HAP-1 (cell line): ENCODE measurements around the gene U2AF1L4.

ENCODE experiments used
- DNase-seq, 2 experiments: peaks; one replicate each; pipeline ENCODE4 v3.0.0-alpha.2; 2016 to 2020; ENCODE audit warnings: low spot score in 2 of 2
- H3K27me3 ChIP-seq: fragments of 250-450 bp; sonication (Bioruptor Pico); 2 replicates; pipeline ENCODE4 v1.5.1; 2020; ENCODE audit warnings: low read depth, mild to moderate bottlenecking, moderate library complexity
- H3K36me3 ChIP-seq: fragments of 250-450 bp; sonication (Bioruptor Pico); replicated peaks from 2 replicates; pipeline ENCODE4 v1.5.1; 2020; ENCODE audit warnings: mild to moderate bottlenecking
- H3K4me1 ChIP-seq: fragments of 250-450 bp; sonication (Bioruptor Pico); 2 replicates; pipeline ENCODE4 v1.5.1; 2020; ENCODE audit warnings: mild to moderate bottlenecking
- H3K4me3 ChIP-seq: fragments of 250-450 bp; sonication (Bioruptor Pico); 2 replicates; pipeline ENCODE4 v1.5.1; 2020; ENCODE audit warnings: mild to moderate bottlenecking, moderate library complexity
- H3K9me3 ChIP-seq: fragments of 250-450 bp; sonication (Bioruptor Pico); 2 replicates; pipeline ENCODE4 v1.5.1; 2020; ENCODE audit warnings: mild to moderate bottlenecking, moderate library complexity
- in situ Hi-C: fragments of 300-500 bp; cut with MboI; formaldehyde crosslinking; loops from 3 replicates; pipeline ENCODE4 v1.14.3; 2020; ENCODE audit warnings: low sequenced_read_pairs, inconsistent platforms, mixed read lengths

U2AF1L4 gene

DNA sequence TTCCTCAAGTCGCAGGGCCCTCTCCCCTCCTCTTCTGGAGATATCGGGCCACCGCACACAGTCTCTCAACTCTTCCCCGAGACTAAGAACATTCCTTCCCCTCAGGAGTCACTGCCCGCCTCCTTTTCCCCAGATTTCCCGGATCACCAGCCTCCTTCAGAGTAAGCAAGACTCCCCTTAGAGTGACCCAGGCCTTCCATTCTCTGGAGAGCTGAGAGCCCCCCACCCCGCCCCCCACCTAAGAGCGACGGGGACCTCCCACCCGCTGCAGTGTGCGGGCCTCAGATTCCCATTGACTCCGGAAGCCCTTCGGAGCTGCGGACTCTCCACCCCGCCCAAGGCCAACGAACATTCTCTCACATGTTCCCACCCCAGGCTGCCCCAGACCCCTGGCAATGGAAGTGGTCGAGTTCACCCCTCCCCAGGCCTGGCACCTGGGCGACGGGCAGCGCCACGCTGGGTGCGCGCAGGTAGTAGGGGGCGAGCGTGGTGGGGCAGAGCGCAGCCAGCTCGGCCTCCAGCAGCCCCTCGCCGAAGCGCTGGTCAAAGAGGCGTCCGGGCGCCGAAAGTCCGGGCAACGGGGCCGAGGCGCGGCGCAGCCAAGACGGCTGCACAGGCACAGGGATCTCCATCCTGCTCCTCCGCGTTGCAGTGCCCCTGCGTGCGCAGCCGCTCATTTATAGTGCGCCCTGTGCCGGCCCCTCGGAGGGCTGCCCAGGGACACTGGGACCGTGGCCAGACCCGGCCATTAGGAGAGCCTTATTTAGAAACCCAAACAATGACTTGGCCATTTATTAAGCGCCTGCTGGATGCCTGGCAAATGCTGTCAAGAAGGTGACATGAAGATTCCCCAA, 11.4 kb upstream of the U2AF1L4 start, which contains the start of gene HSPB6:
Gene HSPB6 (minus strand): TSS at position 653 of the 854 bp plus-strand sequence. CDS start 21 bp downstream, at position 632.
- Histone ChIP-seq H3K36me3 (peaks cover 16% of the 10 kb centered on the region), H3K27me3 (no peaks in the 10 kb centered on the region), H3K4me1 (peaks cover 6% of the 10 kb centered on the region; the same call in 1 of the 2 replicates), H3K4me3 (peak within 1 kb of the TSS; percentile 68), H3K9me3 (no peaks in the 10 kb centered on the region)
- no peak for DNase-seq
- in situ Hi-C loops, result no loop called here

DNA sequence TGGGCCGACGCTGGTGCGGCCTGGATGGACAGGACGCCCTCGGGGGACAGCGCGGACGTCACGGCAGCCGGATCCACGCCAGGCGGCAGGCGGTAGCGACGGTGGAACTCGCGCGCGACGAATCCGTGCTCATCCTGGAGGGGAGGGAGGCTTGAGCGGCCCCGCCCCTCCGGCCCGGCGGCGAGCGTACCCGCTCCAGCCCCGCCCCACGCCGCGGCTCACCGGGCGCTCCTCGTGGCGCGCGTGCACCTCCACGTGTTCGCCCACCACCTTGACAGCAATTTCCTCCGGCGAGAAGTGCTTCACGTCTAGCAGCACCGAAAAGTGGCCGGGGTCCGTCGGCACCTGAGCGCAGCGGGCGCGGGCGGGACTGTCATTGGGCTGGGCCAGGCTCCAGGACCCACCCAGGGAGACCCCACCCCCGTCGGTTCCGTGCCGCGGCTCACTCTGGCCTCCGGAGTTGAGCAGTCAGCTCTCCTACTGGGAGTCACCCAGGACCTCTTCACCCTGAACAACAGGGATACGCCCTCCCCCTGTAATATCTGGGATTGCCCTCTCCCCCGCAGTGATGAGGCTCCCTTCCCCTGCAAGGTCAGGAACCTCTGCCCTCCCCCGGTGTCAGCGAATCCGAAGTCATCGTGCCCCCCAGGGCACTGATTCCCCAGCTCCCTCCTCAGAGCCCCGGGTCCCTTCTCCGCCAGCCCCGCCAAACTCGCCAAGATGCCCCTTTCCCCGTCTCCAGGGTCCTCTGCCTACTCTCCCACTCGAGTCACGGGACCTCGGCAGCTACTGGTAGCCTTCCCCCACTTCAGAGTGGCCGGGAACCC, 10.5 kb upstream of the U2AF1L4 start:
- Histone ChIP-seq H3K36me3 (peaks cover 10% of the 10 kb centered on the region), H3K27me3 (no peaks in the 10 kb centered on the region), H3K4me3 (no peak overlapping the region), H3K4me1 (peaks cover 6% of the 10 kb centered on the region; the same call in 1 of the 2 replicates), H3K9me3 (no peaks in the 10 kb centered on the region)
- no peak for DNase-seq
- in situ Hi-C loops, result no loop called here

DNA sequence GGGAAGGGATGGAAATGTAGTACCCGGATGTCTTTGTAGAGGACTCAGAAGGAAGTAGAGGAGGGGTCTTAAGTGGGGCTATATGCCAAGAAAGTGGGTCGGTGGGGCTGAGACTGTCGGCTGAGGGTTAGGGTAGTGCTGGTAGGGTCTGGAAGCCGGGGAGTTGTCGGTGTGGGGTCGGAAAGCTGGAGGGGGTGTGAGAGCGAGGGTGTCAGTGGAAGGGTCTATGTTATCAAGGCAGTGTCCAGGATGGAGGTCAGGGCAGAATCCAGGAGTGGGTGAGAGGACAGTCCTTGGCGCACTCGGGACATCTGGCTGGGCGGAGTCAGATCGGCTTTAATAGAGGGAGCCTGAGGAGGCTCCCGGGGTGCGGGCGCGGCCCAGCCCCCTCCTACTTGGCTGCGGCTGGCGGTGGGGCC, 9.9 kb upstream of the U2AF1L4 start:
- in situ Hi-C loops, result no loop called here
- no peak for DNase-seq
- Histone ChIP-seq H3K27me3 (no peaks in the 10 kb centered on the region), H3K9me3 (no peaks in the 10 kb centered on the region), H3K4me3 (no peak overlapping the region), H3K36me3 (peaks cover 9% of the 10 kb centered on the region; the same call in 1 of the 2 replicates), H3K4me1 (peaks cover 6% of the 10 kb centered on the region; the same call in 1 of the 2 replicates)

DNA sequence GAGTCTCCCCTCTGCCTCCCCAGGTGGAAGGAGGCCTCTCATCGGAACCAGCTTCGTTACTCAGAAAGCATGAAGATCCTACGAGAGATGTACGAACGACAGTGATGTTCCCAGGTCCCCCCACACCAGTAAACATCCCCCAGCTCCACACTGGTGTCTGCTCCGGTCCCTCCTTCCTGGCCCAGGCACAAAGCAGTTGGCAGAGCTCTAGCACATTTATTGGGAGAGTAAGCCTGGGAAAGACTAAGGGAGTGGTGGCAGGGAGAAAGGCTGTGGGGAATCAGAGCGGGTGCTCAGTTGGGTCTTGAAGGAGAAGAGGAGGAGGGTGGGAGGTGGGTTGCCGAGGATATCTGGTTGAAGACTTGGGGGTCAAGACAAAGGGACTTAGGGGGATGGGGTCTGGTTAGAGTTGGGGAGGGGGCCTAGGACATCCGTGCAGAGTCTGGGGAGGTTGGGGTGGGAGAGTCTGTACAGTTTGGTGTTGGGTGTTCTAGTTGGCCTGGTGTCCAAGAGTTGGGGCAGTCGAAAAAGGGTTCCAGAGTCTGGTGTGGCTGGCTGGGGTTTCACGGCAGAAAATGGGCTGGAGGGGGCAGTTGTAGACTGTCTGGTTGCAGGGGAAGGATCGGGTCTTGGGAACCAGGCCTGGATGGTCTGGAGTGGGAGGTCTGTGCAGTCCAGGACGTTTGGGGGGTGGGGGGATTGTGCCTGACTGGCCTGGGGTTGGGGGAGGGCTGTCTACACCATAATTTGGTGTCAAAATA, 9.3 kb upstream of the U2AF1L4 start:
- Histone ChIP-seq H3K36me3 (peaks cover 9% of the 10 kb centered on the region; the same call in 1 of the 2 replicates), H3K27me3 (no peaks in the 10 kb centered on the region), H3K9me3 (no peaks in the 10 kb centered on the region), H3K4me1 (peaks cover 6% of the 10 kb centered on the region; the same call in 1 of the 2 replicates), H3K4me3 (no peak overlapping the region)
- in situ Hi-C loops, result loop anchor here (5.0 kb wide), 1 partner anchor 178 kb away; no protein-coding TSS in a partner anchor
- DNase-seq, result no peak

DNA sequence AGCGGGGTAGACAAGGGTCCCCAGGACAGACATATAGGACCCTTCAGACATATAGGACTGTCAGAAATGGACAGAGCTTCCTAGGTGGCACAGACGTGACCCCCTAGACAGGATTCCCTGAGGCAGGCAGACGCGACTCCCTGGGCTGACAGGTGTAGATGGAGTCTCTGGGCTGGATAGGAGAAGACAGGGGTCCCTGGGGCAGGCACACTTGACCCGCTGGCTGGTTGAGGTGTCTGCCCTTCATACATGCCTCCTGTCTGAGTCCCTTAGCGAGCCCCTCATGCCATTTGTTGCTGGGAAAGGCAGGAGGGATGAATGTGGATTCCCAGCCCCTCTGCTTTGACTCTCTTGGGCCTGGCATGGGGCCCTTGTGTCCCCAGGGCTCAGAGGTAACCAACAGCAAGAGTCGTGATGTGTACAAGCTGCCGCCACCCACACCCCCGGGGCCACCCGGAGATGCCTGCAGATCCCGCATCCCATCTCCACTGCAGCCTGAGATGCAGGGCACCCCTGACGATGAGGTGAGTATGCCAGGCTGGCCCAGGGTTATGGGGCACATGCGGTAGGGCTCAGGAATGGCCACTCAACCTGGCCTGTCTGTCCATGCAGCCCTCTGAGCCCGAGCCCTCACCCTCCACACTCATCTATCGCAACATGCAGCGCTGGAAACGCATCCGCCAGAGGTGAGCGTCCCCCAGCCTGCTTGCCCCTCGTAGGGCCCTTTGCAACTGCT, 8.6 kb upstream of the U2AF1L4 start:
- H3K4me1 ChIP-seq, result peaks cover 6% of the 10 kb centered on the region; the same call in 1 of the 2 replicates
- no peak for DNase-seq
- in situ Hi-C loops, result loop anchor here (5.0 kb wide), 1 partner anchor 178 kb away; no protein-coding TSS in a partner anchor
- peaks cover 9% of the 10 kb centered on the region; the same call in 1 of the 2 replicates for H3K36me3 ChIP-seq
- no peaks in the 10 kb centered on the region for H3K27me3 ChIP-seq
- no peak overlapping the region for H3K4me3 ChIP-seq
- H3K9me3 ChIP-seq, result no peaks in the 10 kb centered on the region

DNA sequence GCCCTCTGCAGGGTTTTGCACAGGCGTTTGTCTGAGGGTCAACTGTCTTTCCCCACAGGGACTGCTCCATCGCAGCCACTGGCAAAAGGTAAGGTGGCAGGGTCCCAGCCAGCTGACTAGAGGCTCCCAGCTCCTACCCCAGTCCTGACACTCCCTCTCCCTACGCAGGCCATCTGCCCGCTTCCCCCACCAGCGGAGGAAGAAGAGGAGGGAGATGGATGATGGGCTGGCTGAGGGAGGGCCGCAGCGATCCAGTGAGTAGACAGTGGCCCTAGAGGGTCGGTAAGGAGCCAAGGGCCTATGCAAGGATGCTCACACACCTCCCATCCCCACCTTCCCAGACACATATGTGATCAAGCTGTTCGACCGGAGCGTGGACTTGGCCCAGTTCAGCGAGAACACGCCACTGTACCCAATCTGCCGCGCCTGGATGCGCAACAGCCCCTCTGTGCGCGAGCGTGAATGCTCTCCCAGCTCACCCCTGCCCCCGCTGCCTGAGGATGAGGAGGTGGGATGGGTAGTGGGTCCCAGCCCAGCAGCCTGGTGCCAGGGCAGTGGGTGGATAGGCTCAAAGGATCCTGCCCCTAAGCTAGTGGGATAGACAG, 7.6 kb upstream of the U2AF1L4 start:
- H3K4me3 ChIP-seq, result no peak overlapping the region
- no peaks in the 10 kb centered on the region for H3K27me3 ChIP-seq
- H3K36me3 ChIP-seq, result peaks cover 9% of the 10 kb centered on the region
- no peaks in the 10 kb centered on the region for H3K9me3 ChIP-seq
- peaks cover 7% of the 10 kb centered on the region; the same call in 1 of the 2 replicates for H3K4me1 ChIP-seq
- in situ Hi-C loops, result loop anchor here (5.0 kb wide), 1 partner anchor 179 kb away; no protein-coding TSS in a partner anchor
- DNase-seq, result no peak

DNA sequence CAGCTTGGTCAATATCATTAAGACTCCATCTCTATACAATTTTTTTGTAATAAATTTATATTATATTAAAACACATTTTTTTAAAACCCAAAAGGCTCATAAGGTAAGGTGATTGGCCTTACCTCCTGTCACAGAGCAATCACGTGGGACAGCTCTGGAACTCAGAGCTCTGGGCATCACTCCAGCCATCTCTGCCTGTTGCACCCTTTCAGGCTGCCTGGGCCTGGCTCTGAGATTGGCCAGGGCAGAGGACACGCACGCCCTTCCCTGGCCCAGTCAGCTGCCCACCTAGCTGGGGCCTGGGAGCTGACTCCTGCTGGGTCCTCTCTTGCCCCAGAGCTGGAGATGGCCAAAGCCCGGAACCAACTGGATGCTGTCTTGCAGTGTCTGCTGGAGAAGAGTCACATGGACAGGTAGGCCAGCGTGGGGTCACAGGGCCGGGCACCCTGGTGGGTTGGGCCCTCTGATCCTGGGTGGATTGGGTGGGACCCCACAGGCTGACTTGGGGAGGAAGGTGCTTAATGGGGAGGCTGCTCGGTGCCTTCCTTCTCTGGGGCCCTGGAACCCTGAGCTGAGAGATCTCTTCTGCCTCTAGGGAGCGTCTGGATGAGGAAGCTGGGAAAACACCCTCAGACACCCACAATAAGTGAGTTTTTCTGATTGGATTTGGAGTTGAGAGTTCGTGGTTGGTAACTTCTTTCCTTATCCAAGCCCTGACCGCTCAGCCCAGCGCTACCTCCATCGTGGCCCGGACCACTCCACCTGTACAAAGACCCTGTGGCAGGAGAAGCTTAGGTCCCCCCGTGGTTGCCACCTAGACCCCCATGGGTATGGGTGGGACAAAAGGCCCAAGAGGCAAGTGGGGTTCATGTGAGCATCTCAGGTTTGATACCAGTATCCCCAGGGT, 6.9 kb upstream of the U2AF1L4 start:
- Histone ChIP-seq H3K4me3 (no peak overlapping the region), H3K4me1 (peaks cover 6% of the 10 kb centered on the region; the same call in 1 of the 2 replicates), H3K9me3 (no peaks in the 10 kb centered on the region), H3K36me3 (peaks cover 9% of the 10 kb centered on the region), H3K27me3 (no peaks in the 10 kb centered on the region)
- in situ Hi-C loops, result loop anchor here (5.0 kb wide), 1 partner anchor 180 kb away; no protein-coding TSS in a partner anchor
- no peak for DNase-seq

DNA sequence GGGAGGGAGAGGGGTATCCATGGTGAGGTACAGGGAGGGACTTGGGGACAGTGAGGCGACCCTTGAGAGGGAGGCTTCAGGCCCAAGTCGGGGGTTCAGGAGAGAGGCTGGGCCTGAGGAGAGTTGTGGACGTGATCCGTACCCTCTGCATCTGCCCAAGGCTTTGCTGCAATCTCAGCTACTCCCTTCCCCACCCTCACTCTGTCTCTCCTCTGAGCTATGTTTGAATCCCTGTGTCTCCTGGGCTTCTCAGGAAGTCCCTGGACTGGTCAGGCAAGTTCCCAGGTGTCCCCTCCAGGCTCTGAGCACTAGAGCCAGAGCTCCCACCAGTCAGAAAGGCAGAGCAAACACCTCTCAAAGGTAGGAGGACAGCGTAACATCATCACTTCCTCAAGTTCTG, 4.9 kb upstream of the U2AF1L4 start:
- Histone ChIP-seq H3K4me3 (no peak overlapping the region), H3K4me1 (peaks cover 4% of the 10 kb centered on the region; the same call in 1 of the 2 replicates), H3K36me3 (peaks cover 9% of the 10 kb centered on the region), H3K27me3 (no peaks in the 10 kb centered on the region), H3K9me3 (no peaks in the 10 kb centered on the region)
- DNase-seq, result no peak
- in situ Hi-C loops, result loop anchor here (5.0 kb wide), 1 partner anchor 182 kb away; no protein-coding TSS in a partner anchor

DNA sequence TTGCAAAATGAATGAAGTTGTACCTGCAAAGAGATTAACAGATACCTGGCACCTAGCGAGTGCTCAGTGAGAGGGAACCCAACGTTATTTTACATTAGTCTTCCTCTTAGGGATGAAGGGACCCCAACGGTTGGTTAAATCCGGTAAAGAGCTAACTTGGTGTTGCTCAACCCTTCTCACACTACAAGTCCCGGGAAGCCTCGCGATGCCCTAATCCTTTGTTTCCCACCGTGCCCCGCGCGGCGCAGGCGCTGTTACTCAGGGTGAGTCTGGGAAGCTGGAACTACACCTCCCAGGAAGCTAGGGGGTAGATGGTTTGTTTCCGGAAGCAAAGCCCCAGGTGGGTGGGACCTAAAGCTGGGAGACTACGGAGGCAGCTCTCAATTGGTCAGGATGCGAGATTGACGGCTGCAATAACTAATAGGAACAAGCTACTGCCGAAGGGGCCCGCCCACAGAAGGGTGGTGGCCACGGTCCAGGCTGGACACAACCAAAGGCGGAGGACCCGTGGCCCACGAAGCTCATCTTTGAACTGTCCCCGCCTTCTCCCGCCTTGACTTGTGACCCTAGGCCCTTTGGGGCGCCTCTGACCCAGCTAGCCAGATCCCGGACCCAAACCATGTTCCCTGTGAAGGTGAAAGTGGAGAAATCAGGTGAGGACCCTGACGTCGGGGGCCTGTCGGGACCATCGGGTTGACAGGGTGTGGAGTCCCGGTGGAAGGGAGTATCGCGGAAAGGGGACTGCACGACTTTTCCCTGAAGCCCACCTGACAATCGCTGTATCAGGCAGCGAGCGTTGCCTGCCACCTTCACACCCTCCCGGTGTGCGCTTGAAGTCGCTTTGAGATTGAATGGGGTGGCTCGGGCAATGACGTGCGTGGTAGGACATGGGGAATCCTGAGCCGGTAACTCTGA, 3.1 kb upstream of the U2AF1L4 start, which contains the start of gene LIN37:
Gene LIN37 (plus strand): TSS at position 471 of the 915 bp plus-strand sequence. CDS start 149 bp downstream, at position 620.
- peak; percentile 98 to 99 for DNase-seq
- H3K9me3 ChIP-seq, result no peaks in the 10 kb centered on the region
- no peaks in the 10 kb centered on the region for H3K27me3 ChIP-seq
- in situ Hi-C loops, result no loop called here
- H3K4me1 ChIP-seq, result peaks cover 7% of the 10 kb centered on the region
- peak within 1 kb of the TSS; percentile 78 for H3K4me3 ChIP-seq
- H3K36me3 ChIP-seq, result peaks cover 4% of the 10 kb centered on the region

DNA sequence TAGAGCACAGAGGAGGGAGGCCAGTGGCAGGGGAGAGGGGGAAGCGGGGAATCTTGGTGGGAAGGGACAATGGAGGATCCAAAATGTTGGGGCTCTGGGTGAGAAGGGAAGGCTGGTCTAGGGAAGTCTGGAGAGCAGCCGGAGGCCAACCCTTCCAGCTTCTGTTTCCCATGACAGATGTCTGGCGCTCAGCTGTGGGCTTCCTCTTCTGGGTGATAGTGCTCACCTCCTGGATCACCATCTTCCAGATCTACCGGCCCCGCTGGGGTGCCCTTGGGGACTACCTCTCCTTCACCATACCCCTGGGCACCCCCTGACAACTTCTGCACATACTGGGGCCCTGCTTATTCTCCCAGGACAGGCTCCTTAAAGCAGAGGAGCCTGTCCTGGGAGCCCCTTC, 1.3 kb upstream of the U2AF1L4 start:
- peak overlapping the region; percentile 63 for H3K4me3 ChIP-seq

More for the DNA sequence above, 1.3 kb upstream of the U2AF1L4 start:
- H3K4me1 ChIP-seq, result peaks cover 9% of the 10 kb centered on the region
- no peaks in the 10 kb centered on the region for H3K27me3 ChIP-seq
- no peaks in the 10 kb centered on the region; the same call in none of the 2 replicates for H3K36me3 ChIP-seq
- in situ Hi-C loops, result no loop called here
- H3K9me3 ChIP-seq, result no peaks in the 10 kb centered on the region
- DNase-seq, result no peak
